Measurements from ENCODE around the gene DPEP1.
"Not testable (repeated sequence)": the region's sequence is repeated elsewhere in the genome, so short reads cannot be mapped to it uniquely, and the experiment has no call there.

Gene DPEP1

GRCh38 chr16:89656435-89657121 is 43.1 kb downstream of the DPEP1 start:
- no peak for DNase-seq

- DNase-seq, result peak; percentile 92
These were observed 44.2 kb downstream of the DPEP1 start, which contains the start of the genes CHMP1A and SPATA33 for GRCh38 chr16:89657442-89658220. Gene CHMP1A, minus strand, starts transcription at chr16:89657708. Its CDS starts 120 bp downstream, at chr16:89657588. Gene SPATA33, plus strand, starts transcription at chr16:89657836. Its CDS starts 76 bp downstream, at chr16:89657912.

- no peak for DNase-seq
These were observed 44.9 kb downstream of the DPEP1 start for GRCh38 chr16:89658221-89658879.

- no peak for DNase-seq
These were observed 46.7 kb downstream of the DPEP1 start for GRCh38 chr16:89660146-89660545.

GRCh38 chr16:89661215-89661614 is 47.8 kb downstream of the DPEP1 start:
- no peak for DNase-seq

GRCh38 chr16:89664238-89664637 is 50.8 kb downstream of the DPEP1 start:
- not testable (repeated sequence) for DNase-seq

GRCh38 chr16:89667000-89667399 is 53.6 kb downstream of the DPEP1 start:
- not testable (repeated sequence) for DNase-seq

- no peak for DNase-seq
These were observed 54.2 kb downstream of the DPEP1 start for GRCh38 chr16:89667633-89668032.

- DNase-seq, result no peak
These were observed 55.3 kb downstream of the DPEP1 start for GRCh38 chr16:89668790-89669158.

GRCh38 chr16:89669755-89670154 is 56.3 kb downstream of the DPEP1 start:
- no peak for DNase-seq

- DNase-seq, result no peak
These were observed 57.3 kb downstream of the DPEP1 start for GRCh38 chr16:89670496-89671431.

- DNase-seq, result not testable (repeated sequence)
These were observed 58.1 kb downstream of the DPEP1 start for GRCh38 chr16:89671565-89671964.

GRCh38 chr16:89672177-89672941 is 58.9 kb downstream of the DPEP1 start:
- no peak for DNase-seq

GRCh38 chr16:89678258-89678657 is 64.8 kb downstream of the DPEP1 start:
- no peak for DNase-seq

- DNase-seq, result no peak
These were observed 72.5 kb downstream of the DPEP1 start for GRCh38 chr16:89685916-89686315.

GRCh38 chr16:89686520-89687091 is 73.2 kb downstream of the DPEP1 start, which contains the start of gene CDK10:
Gene CDK10, plus strand, starts transcription at chr16:89686689. Its CDS starts 22 bp downstream, at chr16:89686711.
- peak; percentile 83 for DNase-seq

GRCh38 chr16:89687092-89687940 is 73.9 kb downstream of the DPEP1 start:
- DNase-seq, result no peak

Measured in activated gamma-delta T cell treated with Interleukin-2 at 50 U/mL for 16 hours (primary cell).